Liver (tissue), 9 donors: ENCODE measurements around the gene KIF26A. TPM values are rescaled to one million over a fixed set of nuclear protein-coding genes. Genes with fewer than 3 reads are reported as not detected.

Experiments
- DNase-seq: peaks from one replicate; pipeline ENCODE4 v3.0.0-alpha.2; 2017; ENCODE audit warnings: low spot score
- H3K27ac ChIP-seq, 2 donors: one replicate each; pipeline ENCODE4 v1.7.0; 2013; ENCODE audit warnings: inconsistent platforms in 2 of 2, low read length in 2 of 2, control low read depth in 1 of 2, low read depth in 1 of 2, mild to moderate bottlenecking in 1 of 2
- H3K27me3 ChIP-seq, 4 donors: one replicate each; pipeline versions ENCODE4 v1.6.1 to v1.7.0; 2013; ENCODE audit warnings: low read length in 3 of 4, inconsistent platforms in 1 of 4, mild to moderate bottlenecking in 1 of 4, moderate library complexity in 1 of 4; ENCODE audit not compliant: control insufficient read depth in 4 of 4, insufficient read depth in 4 of 4
- H3K36me3 ChIP-seq, 4 donors: one replicate each; pipeline versions ENCODE4 v1.6.1 to v1.7.0; 2013; ENCODE audit warnings: low read length in 3 of 4, mild to moderate bottlenecking in 3 of 4, low read depth in 1 of 4, moderate library complexity in 1 of 4; ENCODE audit not compliant: control insufficient read depth in 4 of 4, insufficient read depth in 3 of 4
- H3K4me1 ChIP-seq, 4 donors: one replicate each; pipeline versions ENCODE4 v1.6.1 to v1.7.0; 2013; ENCODE audit warnings: low read length in 3 of 4, mild to moderate bottlenecking in 3 of 4, moderate library complexity in 1 of 4; ENCODE audit not compliant: control insufficient read depth in 4 of 4, insufficient read depth in 4 of 4
- H3K4me3 ChIP-seq, 3 donors: one replicate each; pipeline versions ENCODE4 v1.6.1 to v1.7.0; 2013; ENCODE audit warnings: low read length in 3 of 3, control low read depth in 1 of 3, low read depth in 1 of 3, mild to moderate bottlenecking in 1 of 3
- H3K9ac ChIP-seq, 2 donors: one replicate each; pipeline ENCODE4 v1.7.0; 2013; ENCODE audit warnings: low read length in 2 of 2, mild to moderate bottlenecking in 2 of 2, moderate library complexity in 2 of 2, control low read depth in 1 of 2, low read depth in 1 of 2
- H3K9me3 ChIP-seq, 4 donors: one replicate each; pipeline versions ENCODE4 v1.6.1 to v1.7.0; 2013; ENCODE audit warnings: low read length in 3 of 4; ENCODE audit not compliant: control insufficient read depth in 4 of 4
- EGR1 ChIP-seq, 2 donors: IDR thresholded peaks; 2 replicates each; pipeline ENCODE4 v1.6.1; 2016 to 2018; ENCODE audit warnings: antibody characterized with exemption in 2 of 2, low read depth in 2 of 2
- FOXA1 ChIP-seq: IDR thresholded peaks from 2 replicates; pipeline ENCODE4 v1.6.1; 2016; ENCODE audit warnings: antibody characterized with exemption
- FOXA2 ChIP-seq: IDR thresholded peaks from 2 replicates; pipeline ENCODE4 v1.6.1; 2016; ENCODE audit warnings: antibody characterized with exemption
- GABPA ChIP-seq, 2 donors: IDR thresholded peaks in 1 of 2; conservative IDR thresholded peaks in 1 of 2; 2 replicates each; pipeline ENCODE4 v1.6.1; 2016; ENCODE audit warnings: antibody characterized with exemption in 2 of 2, mild to moderate bottlenecking in 1 of 2, moderate library complexity in 1 of 2
- HNF4A ChIP-seq, 2 donors: conservative IDR thresholded peaks; 2 replicates each; pipeline ENCODE4 v1.6.1; 2016; ENCODE audit warnings: antibody characterized with exemption in 2 of 2, mild to moderate bottlenecking in 2 of 2
- HNF4G ChIP-seq: IDR thresholded peaks from 2 replicates; pipeline ENCODE4 v1.6.1; 2016; ENCODE audit warnings: antibody characterized with exemption
- JUND ChIP-seq, 2 donors: IDR thresholded peaks; 2 replicates each; pipeline ENCODE4 v1.6.1; 2016; ENCODE audit warnings: antibody characterized with exemption in 2 of 2
- RXRA ChIP-seq, 2 donors: IDR thresholded peaks; 2 replicates each; pipeline ENCODE4 v1.6.1; 2017 to 2018; ENCODE audit warnings: antibody characterized with exemption in 2 of 2, mild to moderate bottlenecking in 1 of 2
- SP1 ChIP-seq: IDR thresholded peaks from 2 replicates; pipeline ENCODE4 v1.6.1; 2018; ENCODE audit warnings: antibody characterized with exemption, mild to moderate bottlenecking
- TAF1 ChIP-seq: conservative IDR thresholded peaks from 2 replicates; pipeline ENCODE4 v1.6.1; 2016; ENCODE audit warnings: antibody characterized with exemption, mild to moderate bottlenecking
- YY1 ChIP-seq: IDR thresholded peaks from 2 replicates; pipeline ENCODE4 v1.6.1; 2016; ENCODE audit warnings: antibody characterized with exemption, mild to moderate bottlenecking
- WGBS: extraction: QIAGEN DNeasy Blood & Tissue Kit; methylation state at CpG from one replicate; pipeline ENCODE4 v1.1.7; 2013; 5-methylcytosine and 5-hydroxymethylcytosine counted together
- polyA plus RNA-seq, 2 donors: library from polyadenylated mRNA; stranded (reverse) in 1 of 2; unstranded in 1 of 2; fragments of 200-250 nt in 1 of 2; fragments of >200 nt in 1 of 2; fragmentation: Nextera tagmentation in 1 of 2; extraction: Ambion mirVana in 1 of 2; gene quantifications; one replicate each; pipeline versions ENCODE4 v1.2.1 to v1.2.3, GENCODE V29; 2013 to 2015
- total RNA-seq, 2 donors: library from RNA; depleted of rRNA; stranded (reverse); fragments of >200 nt; gene quantifications; one replicate each; pipeline ENCODE4 v1.2.3, GENCODE V29; 2014
- TF ChIP-seq, protein P1 (sequence below): IDR thresholded peaks from 2 replicates; pipeline ENCODE4 v1.6.1; 2016; ENCODE audit warnings: antibody characterized with exemption
- TF ChIP-seq, protein P2 (sequence below): IDR thresholded peaks from 2 replicates; pipeline ENCODE4 v1.6.1; 2016; ENCODE audit warnings: antibody characterized with exemption
- TF ChIP-seq, protein P3 (sequence below): fragments of 150-350 bp; IDR thresholded peaks from 2 replicates; pipeline ENCODE4 v1.5.1; 2017; ENCODE audit warnings: improper control_type of control experiment, low read depth, low read length; ENCODE audit not compliant: missing input control
- donor health status: healthy.
- donor health status: healthy.
- donor health status: healthy.
- donor health status: healthy.
- donor health status: healthy.

Gene KIF26A
- total and polyA plus RNA-seq, 4 donors, result 0.07 to 10.2 (median 1.3) TPM

- H3K36me3 ChIP-seq, result peaks cover 0 to under 1% (median 0%) of the 10 kb centered on the region in 4 donors
- no peak for DNase-seq
- no peak overlapping the region for H3K4me3 ChIP-seq
- H3K27me3 ChIP-seq, result peaks cover 0 to 3% (median 0%) of the 10 kb centered on the region in 4 donors
- peaks cover 0 to 6% (median 0%) of the 10 kb centered on the region in 4 donors for H3K4me1 ChIP-seq
- 63% methylated on average over 22 of the region's 22 CpGs for WGBS
- TF ChIP-seq RXRA (IDR thresholded peaks at IDR 0.05) (no peak), HNF4A (conservative IDR thresholded peaks at IDR 0.05) (no peak), GABPA (IDR thresholded peaks at IDR 0.05 in 1 of 2, conservative IDR thresholded peaks at IDR 0.05 in 1 of 2) (no peak), HNF4G (no peak), FOXA1 (no peak), EGR1 (IDR thresholded peaks at IDR 0.05; ENCODE audit: low read depth in 2 of 2) (no peak)
- TF ChIP-seq, protein P1, sequence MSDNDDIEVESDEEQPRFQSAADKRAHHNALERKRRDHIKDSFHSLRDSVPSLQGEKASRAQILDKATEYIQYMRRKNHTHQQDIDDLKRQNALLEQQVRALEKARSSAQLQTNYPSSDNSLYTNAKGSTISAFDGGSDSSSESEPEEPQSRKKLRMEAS, result no peak
- TF ChIP-seq, protein P2, sequence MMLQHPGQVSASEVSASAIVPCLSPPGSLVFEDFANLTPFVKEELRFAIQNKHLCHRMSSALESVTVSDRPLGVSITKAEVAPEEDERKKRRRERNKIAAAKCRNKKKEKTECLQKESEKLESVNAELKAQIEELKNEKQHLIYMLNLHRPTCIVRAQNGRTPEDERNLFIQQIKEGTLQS, result no peak
- no peak overlapping the region for H3K9ac ChIP-seq
- H3K27ac ChIP-seq, result no peak overlapping the region
- H3K9me3 ChIP-seq, result no peaks in the 10 kb centered on the region
Observed at GRCh38 chr14:104148433-104149277, 10.3 kb downstream of the KIF26A start.

- TF ChIP-seq HNF4G (no peak), FOXA2 (no peak), SP1 (no peak), EGR1 (IDR thresholded peaks at IDR 0.05; ENCODE audit: low read depth in 2 of 2) (no peak), HNF4A (conservative IDR thresholded peaks at IDR 0.05) (no peak), JUND (IDR thresholded peaks at IDR 0.05) (no peak), FOXA1 (no peak), YY1 (no peak), RXRA (IDR thresholded peaks at IDR 0.05) (no peak), TAF1 (no peak)
- TF ChIP-seq, protein P3, sequence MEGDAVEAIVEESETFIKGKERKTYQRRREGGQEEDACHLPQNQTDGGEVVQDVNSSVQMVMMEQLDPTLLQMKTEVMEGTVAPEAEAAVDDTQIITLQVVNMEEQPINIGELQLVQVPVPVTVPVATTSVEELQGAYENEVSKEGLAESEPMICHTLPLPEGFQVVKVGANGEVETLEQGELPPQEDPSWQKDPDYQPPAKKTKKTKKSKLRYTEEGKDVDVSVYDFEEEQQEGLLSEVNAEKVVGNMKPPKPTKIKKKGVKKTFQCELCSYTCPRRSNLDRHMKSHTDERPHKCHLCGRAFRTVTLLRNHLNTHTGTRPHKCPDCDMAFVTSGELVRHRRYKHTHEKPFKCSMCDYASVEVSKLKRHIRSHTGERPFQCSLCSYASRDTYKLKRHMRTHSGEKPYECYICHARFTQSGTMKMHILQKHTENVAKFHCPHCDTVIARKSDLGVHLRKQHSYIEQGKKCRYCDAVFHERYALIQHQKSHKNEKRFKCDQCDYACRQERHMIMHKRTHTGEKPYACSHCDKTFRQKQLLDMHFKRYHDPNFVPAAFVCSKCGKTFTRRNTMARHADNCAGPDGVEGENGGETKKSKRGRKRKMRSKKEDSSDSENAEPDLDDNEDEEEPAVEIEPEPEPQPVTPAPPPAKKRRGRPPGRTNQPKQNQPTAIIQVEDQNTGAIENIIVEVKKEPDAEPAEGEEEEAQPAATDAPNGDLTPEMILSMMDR, result no peak
- TF ChIP-seq, protein P2, result no peak
- TF ChIP-seq, protein P1, result no peak
- 91% methylated on average over 11 of the region's 11 CpGs for WGBS
- no peak for DNase-seq
- peaks cover 0 to 3% (median 0%) of the 10 kb centered on the region in 4 donors for H3K27me3 ChIP-seq
- H3K27ac ChIP-seq, result no peak overlapping the region
- H3K9me3 ChIP-seq, result no peaks in the 10 kb centered on the region
- no peak overlapping the region for H3K9ac ChIP-seq
- peaks cover 0 to 6% (median 0%) of the 10 kb centered on the region in 4 donors for H3K4me1 ChIP-seq
- H3K4me3 ChIP-seq, result no peak overlapping the region
- H3K36me3 ChIP-seq, result peaks cover 0 to 1% (median 0%) of the 10 kb centered on the region in 4 donors
Observed at GRCh38 chr14:104149278-104149595, 10.8 kb downstream of the KIF26A start.
